HepG2 (cell line): ENCODE measurements around the gene CHST14. TPM values are rescaled to one million over a fixed set of nuclear protein-coding genes. Genes with fewer than 3 reads are reported as not detected.

Experiments
- ARNT ChIP-seq: fragments of 450-650 bp; IDR thresholded peaks from 2 replicates; pipeline ENCODE4 v1.6.1; 2017
- CBFB ChIP-seq: sonication (generic); formaldehyde crosslinking; IDR thresholded peaks from 2 replicates; pipeline ENCODE4 v1.4.0; 2020; ENCODE audit warnings: missing genetic modification reagents
- CHD2 ChIP-seq: IDR thresholded peaks from 2 replicates; pipeline ENCODE4 v1.6.1; 2011; ENCODE audit warnings: low read depth, low read length, improper control_type of control experiment
- EHMT2 ChIP-seq: fragments of 200-600 bp; sonication (generic); IDR thresholded peaks from 2 replicates; pipeline ENCODE4 v1.7.0; 2017; ENCODE audit warnings: antibody characterized with exemption, low read depth, low read length, borderline replicate concordance
- FOSL2 ChIP-seq: sonication (generic); formaldehyde crosslinking; IDR thresholded peaks from 2 replicates; pipeline ENCODE4 v1.4.0; 2020; ENCODE audit warnings: missing genetic modification reagents
- FOXP1 ChIP-seq, 2 experiments: fragments of 450-650 bp in 1 of 2; IDR thresholded peaks; 2 replicates each; pipeline ENCODE4 v1.6.1; 2017 to 2018; ENCODE audit warnings: antibody characterized with exemption in 1 of 2
- GFI1 ChIP-seq: sonication (generic); formaldehyde crosslinking; IDR thresholded peaks from 2 replicates; pipeline ENCODE4 v1.5.0; 2020; ENCODE audit warnings: missing genetic modification reagents, mild to moderate bottlenecking, borderline replicate concordance
- HMG20A ChIP-seq: IDR thresholded peaks from 2 replicates; pipeline ENCODE4 v1.6.1; 2016; ENCODE audit warnings: borderline replicate concordance
- KLF11 ChIP-seq: IDR thresholded peaks from 2 replicates; pipeline ENCODE4 v1.6.1; 2016; ENCODE audit warnings: missing compliant biosample characterization
- LBX2 ChIP-seq: sonication (generic); formaldehyde crosslinking; IDR thresholded peaks from 2 replicates; pipeline ENCODE4 v1.5.0; 2020; ENCODE audit warnings: missing genetic modification reagents, mild to moderate bottlenecking, borderline replicate concordance
- MEF2D ChIP-seq: sonication (generic); formaldehyde crosslinking; IDR thresholded peaks from 2 replicates; pipeline ENCODE4 v1.5.1; 2020; ENCODE audit warnings: mild to moderate bottlenecking, missing genetic modification reagents
- POLR2G ChIP-seq: fragments of 200-400 bp; formaldehyde crosslinking; IDR thresholded peaks from 2 replicates; pipeline ENCODE4 v1.6.1; 2018; ENCODE audit warnings: mild to moderate bottlenecking, low read depth, low read length, moderate library complexity
- RARA ChIP-seq: IDR thresholded peaks from 2 replicates; pipeline ENCODE4 v1.6.1; 2016; ENCODE audit warnings: missing genetic modification reagents, missing compliant biosample characterization
- RELA ChIP-seq: sonication (generic); formaldehyde crosslinking; IDR thresholded peaks from 2 replicates; pipeline ENCODE4 v1.4.0; 2020; ENCODE audit warnings: missing genetic modification reagents
- RXRB ChIP-seq: IDR thresholded peaks from 2 replicates; pipeline ENCODE4 v1.6.1; 2016; ENCODE audit warnings: borderline replicate concordance, missing genetic modification reagents, missing compliant biosample characterization
- SMYD3 ChIP-seq: sonication (generic); formaldehyde crosslinking; IDR thresholded peaks from 2 replicates; pipeline ENCODE4 v1.8.1; 2023; ENCODE audit warnings: mild to moderate bottlenecking, missing genetic modification reagents
- SOX6 ChIP-seq, 2 experiments: fragments of 450-650 bp in 1 of 2; sonication (generic) in 1 of 2; formaldehyde crosslinking in 1 of 2; IDR thresholded peaks; 2 replicates each; pipeline versions ENCODE4 v1.4.0 to v1.6.1; 2017 to 2020; ENCODE audit warnings: antibody characterized with exemption in 1 of 2, mild to moderate bottlenecking in 1 of 2, missing genetic modification reagents in 1 of 2
- XRCC5 ChIP-seq: fragments of 200-400 bp; formaldehyde crosslinking; optimal IDR thresholded peaks from 2 replicates; pipeline ENCODE3; 2017; ENCODE audit warnings: mild to moderate bottlenecking, low read length
- ZBTB49 ChIP-seq: sonication (generic); formaldehyde crosslinking; IDR thresholded peaks from 2 replicates; pipeline ENCODE4 v1.4.0; 2020; ENCODE audit warnings: missing genetic modification reagents, borderline replicate concordance
- ZBTB7A ChIP-seq: sonication (generic); formaldehyde crosslinking; IDR thresholded peaks from 2 replicates; pipeline ENCODE4 v1.8.0; 2022; ENCODE audit warnings: mild to moderate bottlenecking, missing genetic modification reagents
- ZC3H4 ChIP-seq: sonication (generic); formaldehyde crosslinking; IDR thresholded peaks from 2 replicates; pipeline ENCODE4 v1.4.0; 2020; ENCODE audit warnings: missing genetic modification reagents, borderline replicate concordance
- ZFP41 ChIP-seq: sonication (generic); formaldehyde crosslinking; IDR thresholded peaks from 2 replicates; pipeline ENCODE4 v1.4.0; 2020; ENCODE audit warnings: mild to moderate bottlenecking, missing genetic modification reagents, borderline replicate concordance
- ZMAT5 ChIP-seq: sonication (generic); formaldehyde crosslinking; IDR thresholded peaks from 2 replicates; pipeline ENCODE4 v1.5.0; 2020; ENCODE audit warnings: mild to moderate bottlenecking, low read depth, missing genetic modification reagents, borderline replicate concordance
- ZNF232 ChIP-seq: sonication (generic); formaldehyde crosslinking; IDR thresholded peaks from 2 replicates; pipeline ENCODE4 v1.4.0; 2020; ENCODE audit warnings: missing genetic modification reagents, borderline replicate concordance
- ZNF468 ChIP-seq: sonication (generic); formaldehyde crosslinking; IDR thresholded peaks from 2 replicates; pipeline ENCODE4 v1.8.0; 2022; ENCODE audit warnings: mild to moderate bottlenecking, moderate library complexity, missing genetic modification reagents
- ZNF558 ChIP-seq: sonication (generic); formaldehyde crosslinking; IDR thresholded peaks from 2 replicates; pipeline ENCODE4 v1.9.0; 2022; ENCODE audit warnings: mild to moderate bottlenecking, missing genetic modification reagents, borderline replicate concordance
- ZNF563 ChIP-seq: sonication (generic); formaldehyde crosslinking; IDR thresholded peaks from 2 replicates; pipeline ENCODE4 v1.8.0; 2022; ENCODE audit warnings: mild to moderate bottlenecking, moderate library complexity, missing genetic modification reagents
- ZNF710 ChIP-seq: sonication (generic); formaldehyde crosslinking; IDR thresholded peaks from 2 replicates; pipeline ENCODE4 v1.5.0; 2020; ENCODE audit warnings: mild to moderate bottlenecking, missing genetic modification reagents, borderline replicate concordance
- polyA plus RNA-seq, 8 experiments: library from polyadenylated mRNA; depleted of rRNA in 3 of 8; stranded (reverse) in 7 of 8; unstranded in 1 of 8; fragments of >200 nt; fragmentation: Illumina TruSeq in 4 of 8; extraction: Trizol in 4 of 8; gene quantifications; 2 replicates each; pipeline versions ENCODE4 v1.2.1 to v1.2.3, GENCODE V29; 2011 to 2016; ENCODE audit warnings: low read depth in 4 of 8, missing spikeins in 1 of 8, mixed read lengths in 1 of 8; ENCODE audit not compliant: insufficient read depth in 1 of 8
- total RNA-seq, 5 experiments: library from RNA; depleted of rRNA; stranded (reverse); fragments of >200 nt; fragmentation: Illumina TruSeq; extraction: Trizol; gene quantifications; 2 replicates each; pipeline ENCODE4 v1.2.3, GENCODE V29; 2016; ENCODE audit warnings: low read depth in 1 of 5

Gene CHST14
- total and polyA plus RNA-seq, 2 of the 13 experiments (the other 11 are each of a cell fraction or from before 2014, with no cell fraction given), result 8.9 to 12.4 TPM

- TF ChIP-seq ZBTB49 (CRISPR knock-in tag) (no peak), MEF2D (CRISPR knock-in tag) (no peak), ZC3H4 (no peak), ZMAT5 (CRISPR knock-in tag) (no peak), FOXP1 (IDR thresholded peaks at IDR 0.05) (no peak), FOXP1 (CRISPR knock-in tag; IDR thresholded peaks at IDR 0.05) (no peak), ZNF558 (no peak), RXRB (no peak), LBX2 (no peak), HMG20A (CRISPR knock-in tag) (no peak), CHD2 (no peak), XRCC5 (no peak), CBFB (CRISPR knock-in tag) (no peak), ZNF710 (no peak), RARA (no peak), ZNF563 (CRISPR knock-in tag) (no peak), GFI1 (CRISPR knock-in tag) (no peak), ZNF232 (CRISPR knock-in tag) (no peak), ZFP41 (CRISPR knock-in tag) (no peak), RELA (CRISPR knock-in tag) (no peak), SMYD3 (CRISPR knock-in tag) (no peak), EHMT2 (no peak), SOX6 (IDR thresholded peaks at IDR 0.05) (no peak), SOX6 (CRISPR knock-in tag; IDR thresholded peaks at IDR 0.05) (no peak), KLF11 (CRISPR knock-in tag) (no peak), ZNF468 (CRISPR knock-in tag) (no peak), FOSL2 (no peak), POLR2G (peak; percentile 74), ARNT (no peak), ZBTB7A (CRISPR knock-in tag) (0 out of 2 replicates have a peak, but pooled peaks have one; percentile 36)
Observed at GRCh38 chr15:40470423-40471104, at the start of gene CHST14 (continued).
